GM12865 (cell line): ENCODE data around the gene RASSF1.
"Not testable (repeated sequence)": the region's sequence is repeated elsewhere in the genome, so short reads cannot be mapped to it uniquely, and the experiment has no call there.

Source experiments
- DNase-seq: peaks from one replicate; pipeline ENCODE4 v3.0.0; 2010; ENCODE audit warnings: low read depth
- H3K4me3 ChIP-seq: 2 replicates; pipeline ENCODE4 v1.5.1; 2011; ENCODE audit warnings: mild to moderate bottlenecking, low read depth, low read length, control low read depth
- TF ChIP-seq, protein P1 (sequence below): IDR thresholded peaks from 2 replicates; pipeline ENCODE4 v1.5.1; 2011; ENCODE audit warnings: low read length, control low read depth, low read depth, inconsistent platforms; ENCODE audit not compliant: insufficient read depth; ENCODE audit errors: missing control alignments

The RASSF1 gene

GRCh38 chr3:50314816-50315215 is 25.8 kb downstream of the RASSF1 start:
- no peak for DNase-seq

DNA sequence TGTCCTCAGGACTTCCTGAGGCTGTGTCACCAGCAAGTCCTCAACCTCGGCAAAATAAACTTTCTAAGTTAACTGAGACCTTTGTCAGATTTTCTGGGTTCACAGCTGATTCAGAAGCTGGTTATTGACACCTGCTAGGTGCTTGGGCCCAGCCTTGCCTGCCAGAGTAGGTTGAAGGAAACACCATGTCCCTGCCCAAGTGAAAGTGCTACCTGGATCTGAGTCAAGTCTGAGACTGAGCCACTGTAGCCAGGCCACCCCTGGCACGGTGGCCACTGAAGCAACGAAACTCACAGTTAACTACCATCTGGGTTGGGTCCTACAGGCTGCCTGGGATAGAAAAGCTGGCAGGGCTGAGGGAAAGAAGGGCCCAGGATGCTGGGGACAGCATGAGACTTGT is 26.3 kb downstream of the RASSF1 start:
- DNase-seq = no peak
- no peak overlapping the region for H3K4me3 ChIP-seq
- TF ChIP-seq, protein P1, sequence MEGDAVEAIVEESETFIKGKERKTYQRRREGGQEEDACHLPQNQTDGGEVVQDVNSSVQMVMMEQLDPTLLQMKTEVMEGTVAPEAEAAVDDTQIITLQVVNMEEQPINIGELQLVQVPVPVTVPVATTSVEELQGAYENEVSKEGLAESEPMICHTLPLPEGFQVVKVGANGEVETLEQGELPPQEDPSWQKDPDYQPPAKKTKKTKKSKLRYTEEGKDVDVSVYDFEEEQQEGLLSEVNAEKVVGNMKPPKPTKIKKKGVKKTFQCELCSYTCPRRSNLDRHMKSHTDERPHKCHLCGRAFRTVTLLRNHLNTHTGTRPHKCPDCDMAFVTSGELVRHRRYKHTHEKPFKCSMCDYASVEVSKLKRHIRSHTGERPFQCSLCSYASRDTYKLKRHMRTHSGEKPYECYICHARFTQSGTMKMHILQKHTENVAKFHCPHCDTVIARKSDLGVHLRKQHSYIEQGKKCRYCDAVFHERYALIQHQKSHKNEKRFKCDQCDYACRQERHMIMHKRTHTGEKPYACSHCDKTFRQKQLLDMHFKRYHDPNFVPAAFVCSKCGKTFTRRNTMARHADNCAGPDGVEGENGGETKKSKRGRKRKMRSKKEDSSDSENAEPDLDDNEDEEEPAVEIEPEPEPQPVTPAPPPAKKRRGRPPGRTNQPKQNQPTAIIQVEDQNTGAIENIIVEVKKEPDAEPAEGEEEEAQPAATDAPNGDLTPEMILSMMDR = no peak

More at GRCh38 chr3:50314816-50315215, 25.8 kb downstream of the RASSF1 start:
- no peak overlapping the region for H3K4me3 ChIP-seq
- TF ChIP-seq, protein P1 = no peak

DNA sequence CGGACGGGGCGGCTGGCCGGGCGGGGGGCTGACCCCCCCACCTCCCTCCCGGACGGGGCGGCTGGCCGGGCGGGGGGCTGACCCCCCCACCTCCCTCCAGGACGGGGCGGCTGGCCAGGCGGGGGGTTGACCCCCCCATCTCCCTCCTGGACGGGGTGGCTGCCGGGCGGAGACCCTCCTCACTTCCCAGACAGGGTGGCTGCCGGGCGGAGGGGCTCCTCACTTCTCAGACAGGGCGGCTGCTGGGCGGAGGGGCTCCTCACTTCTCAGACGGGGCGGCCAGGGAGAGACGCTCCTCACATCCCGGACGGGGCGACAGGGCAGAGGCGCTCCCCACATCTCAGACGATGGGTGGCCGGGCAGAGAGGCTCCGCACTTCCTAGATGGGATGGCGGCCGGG is 28.6 kb downstream of the RASSF1 start:
- not testable (repeated sequence) for DNase-seq, H3K4me3 ChIP-seq

- TF ChIP-seq, protein P1 = no peak
- no peak overlapping the region for H3K4me3 ChIP-seq
- DNase-seq = no peak
Observed at GRCh38 chr3:50304601-50305000, 36.0 kb downstream of the RASSF1 start.

GRCh38 chr3:50303013-50303815 is 37.4 kb downstream of the RASSF1 start, which contains the start of gene HYAL1:
TSS of gene HYAL1 (minus strand) at chr3:50303574. CDS start at chr3:50302956, 618 bp downstream.
- TF ChIP-seq, protein P1 = no peak
- peak; percentile 7 for DNase-seq
- no peak within 1 kb of the TSS for H3K4me3 ChIP-seq

DNA sequence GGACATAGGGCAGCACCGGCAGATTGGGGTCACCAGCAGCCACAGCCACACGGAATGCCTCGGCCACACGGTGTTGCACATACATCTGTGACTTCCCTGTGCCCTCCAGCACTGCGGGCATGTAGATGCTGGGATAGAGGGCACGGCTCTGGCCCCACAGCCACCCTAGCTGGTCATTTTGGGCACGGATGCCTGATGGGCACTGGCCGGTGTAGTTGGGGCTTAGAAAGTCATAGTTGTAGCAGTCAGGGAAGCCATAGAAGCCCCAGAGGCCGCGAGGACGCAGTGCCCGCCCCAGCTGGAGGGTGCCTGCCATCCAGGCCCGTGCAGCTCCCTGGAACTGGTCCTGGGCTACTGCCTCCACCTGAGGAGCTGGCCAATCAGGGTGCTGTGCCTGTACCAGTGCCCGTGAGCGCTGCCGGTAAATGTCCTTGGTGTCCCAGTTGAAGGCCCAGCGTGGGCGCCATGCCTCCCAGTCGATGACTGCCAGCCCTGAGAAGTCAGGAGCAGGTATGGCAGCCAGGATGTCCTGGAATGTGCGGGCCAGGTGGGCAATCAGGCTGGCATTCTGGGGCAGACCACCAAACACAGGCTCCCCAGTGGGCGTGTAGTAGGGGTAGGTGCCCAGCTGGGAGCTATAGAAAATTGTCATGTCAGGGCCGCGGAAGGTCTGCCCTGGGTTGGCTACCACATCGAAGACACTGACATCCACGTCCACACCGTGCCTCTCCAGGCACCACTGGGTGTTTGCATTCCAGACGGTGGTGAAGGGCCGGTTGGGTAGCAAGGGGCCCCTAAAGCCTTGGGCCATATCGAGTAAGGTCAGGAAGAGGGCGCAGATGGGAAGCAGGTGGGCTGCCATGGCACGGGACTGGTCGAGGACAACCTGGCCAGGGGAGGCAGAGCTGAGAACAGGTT is 38.3 kb downstream of the RASSF1 start:
- peak; percentile 1 for DNase-seq
- H3K4me3 ChIP-seq = no peak overlapping the region
- TF ChIP-seq, protein P1 = no peak

DNA sequence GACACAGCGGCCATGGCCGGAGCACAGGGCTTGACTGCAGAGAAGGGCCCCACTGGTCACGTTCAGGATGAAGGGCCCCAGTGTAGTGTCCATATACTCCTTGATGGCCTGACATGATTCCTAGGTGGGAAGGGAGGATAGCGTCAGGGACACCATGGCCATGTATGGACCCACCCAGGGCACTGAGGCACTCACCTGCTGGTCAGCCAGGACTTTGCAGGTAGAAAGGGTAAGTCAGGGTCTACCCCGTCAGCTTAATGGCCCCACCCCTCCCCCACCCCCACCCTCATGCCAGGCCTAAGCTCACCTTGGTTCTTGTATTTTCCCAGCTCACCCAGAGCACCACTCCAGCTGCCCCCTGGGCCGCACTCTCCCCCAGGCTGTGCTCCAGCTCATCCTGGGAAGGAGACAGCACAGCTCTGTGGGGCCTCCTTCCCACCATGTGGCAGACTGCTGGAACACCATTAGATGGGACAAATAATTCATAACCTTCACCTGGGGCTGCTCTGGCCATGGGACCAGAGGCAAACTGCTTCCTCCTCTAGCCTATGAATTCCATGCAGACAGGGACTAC is 39.9 kb downstream of the RASSF1 start:
- TF ChIP-seq, protein P1 = no peak
- peak; percentile 12 for DNase-seq
- no peak overlapping the region for H3K4me3 ChIP-seq
